Eye (tissue), 1 donor: ENCODE results near the gene NTN1.

Experiments
- DNase-seq: peaks from one replicate; pipeline ENCODE4 v3.0.0-alpha.2; 2015

NTN1 gene

DNA sequence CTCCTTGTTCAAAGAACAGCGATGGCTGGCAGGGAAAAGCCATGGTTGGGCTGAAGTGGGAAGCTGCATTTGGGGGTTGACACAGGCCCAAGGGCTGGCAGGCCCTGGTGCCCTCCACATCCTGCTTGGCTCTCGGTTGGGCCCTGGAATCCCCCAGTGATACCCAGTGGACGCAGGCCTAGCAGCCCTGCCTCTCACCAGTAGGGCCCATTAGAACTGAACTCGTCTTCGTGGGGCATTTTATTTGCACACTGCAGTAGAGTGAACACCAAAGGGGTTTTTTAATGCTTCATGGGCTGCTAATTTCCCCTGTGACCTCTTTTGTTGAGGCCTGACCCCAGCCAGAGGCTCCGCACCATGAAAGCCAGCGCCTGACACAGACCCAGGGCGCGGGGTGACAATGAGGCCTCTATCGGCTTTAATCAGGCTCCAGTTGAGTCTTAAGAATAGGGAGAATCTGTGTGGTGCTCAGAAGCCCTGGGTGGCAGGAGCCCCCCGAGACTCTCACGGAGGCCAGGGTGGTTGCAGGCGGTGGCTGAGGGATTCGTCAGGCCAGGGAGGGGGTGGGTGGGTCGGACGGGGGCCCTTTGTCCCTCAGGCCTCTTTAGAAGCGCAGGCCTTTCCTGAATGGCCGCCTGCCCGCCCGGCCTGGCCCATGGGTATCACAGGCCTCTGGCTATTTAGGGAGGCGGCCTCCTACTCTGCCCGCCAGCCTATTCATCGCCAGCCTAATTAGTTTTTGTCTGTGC lies 199.3 kb downstream of the NTN1 start:
- peak; percentile 87 for DNase-seq

DNA sequence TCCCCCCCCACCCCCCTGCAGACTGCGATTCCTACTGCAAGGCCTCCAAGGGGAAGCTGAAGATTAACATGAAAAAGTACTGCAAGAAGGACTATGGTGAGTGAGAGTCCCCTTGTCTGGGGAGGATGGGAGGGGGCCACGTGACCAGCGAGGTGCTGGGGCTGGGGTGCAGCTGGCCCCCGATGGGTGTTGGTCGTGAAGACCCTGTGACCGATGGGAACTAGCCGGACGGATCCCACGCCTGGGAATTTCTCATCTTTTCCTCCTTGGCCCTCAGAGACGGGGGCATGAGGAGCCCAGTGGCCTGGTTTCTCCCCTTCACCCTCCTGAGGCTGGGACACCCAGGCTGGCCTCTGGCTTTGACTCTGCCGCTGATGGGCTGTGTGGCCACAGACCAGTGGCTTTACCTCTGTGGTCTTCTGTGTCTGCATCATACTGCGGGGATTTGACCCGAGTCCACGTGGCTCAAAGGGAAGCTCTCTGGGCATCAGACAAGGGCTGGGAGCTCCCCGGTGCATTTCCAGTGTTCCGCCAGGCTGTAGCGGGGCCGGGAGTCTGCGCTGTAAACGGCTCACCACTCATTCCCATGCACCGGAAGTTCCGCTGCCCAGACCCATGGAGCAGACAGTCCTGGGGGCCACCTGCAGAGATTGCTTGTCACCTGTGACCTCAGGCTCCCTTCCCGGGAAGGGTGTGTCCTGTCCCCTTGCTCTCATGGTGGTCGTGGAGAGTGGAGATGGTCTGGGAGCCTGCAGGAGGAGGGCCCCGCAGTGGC lies 200.0 kb downstream of the NTN1 start:
- no peak for DNase-seq

DNA sequence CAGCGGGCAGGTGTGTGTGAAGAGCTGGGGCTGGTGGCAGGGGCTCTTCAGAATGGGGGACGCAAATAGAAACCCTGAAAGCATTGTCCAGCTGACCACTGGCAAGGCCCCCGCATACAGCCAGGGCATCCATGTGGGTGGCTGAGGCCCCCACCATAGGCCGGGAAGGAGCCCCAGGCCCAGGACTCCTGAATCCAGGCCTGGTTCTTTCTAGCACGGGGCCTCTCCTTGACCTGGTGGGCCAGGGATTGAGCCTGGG lies 200.5 kb downstream of the NTN1 start:
- no peak for DNase-seq

- no peak for DNase-seq
These were observed 202.2 kb downstream of the NTN1 start for GRCh38 chr17:9223531-9223930.

DNA sequence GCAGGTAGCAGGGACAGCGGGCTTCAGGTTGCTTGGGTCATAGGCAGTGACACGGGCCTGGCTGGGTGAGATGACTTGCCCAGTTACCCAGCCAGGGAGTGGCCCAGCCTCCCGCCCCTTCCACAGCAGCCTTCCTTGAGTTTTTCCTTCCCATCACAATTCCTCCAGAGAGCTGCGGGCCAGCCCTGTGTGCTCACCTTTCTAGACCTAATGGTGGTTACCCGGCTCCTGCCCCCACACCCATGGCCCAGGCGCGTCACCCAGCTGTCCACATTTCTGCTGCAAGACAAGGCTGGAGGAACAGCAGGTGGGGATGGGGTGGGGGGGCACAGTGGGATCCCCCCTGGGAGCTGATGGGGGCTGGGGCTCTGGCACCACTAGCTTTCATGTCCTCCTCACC lies 203.2 kb downstream of the NTN1 start:
- DNase-seq: no peak

GRCh38 chr17:9225305-9226101 lies 204.2 kb downstream of the NTN1 start:
- DNase-seq: peak; percentile 93

DNA sequence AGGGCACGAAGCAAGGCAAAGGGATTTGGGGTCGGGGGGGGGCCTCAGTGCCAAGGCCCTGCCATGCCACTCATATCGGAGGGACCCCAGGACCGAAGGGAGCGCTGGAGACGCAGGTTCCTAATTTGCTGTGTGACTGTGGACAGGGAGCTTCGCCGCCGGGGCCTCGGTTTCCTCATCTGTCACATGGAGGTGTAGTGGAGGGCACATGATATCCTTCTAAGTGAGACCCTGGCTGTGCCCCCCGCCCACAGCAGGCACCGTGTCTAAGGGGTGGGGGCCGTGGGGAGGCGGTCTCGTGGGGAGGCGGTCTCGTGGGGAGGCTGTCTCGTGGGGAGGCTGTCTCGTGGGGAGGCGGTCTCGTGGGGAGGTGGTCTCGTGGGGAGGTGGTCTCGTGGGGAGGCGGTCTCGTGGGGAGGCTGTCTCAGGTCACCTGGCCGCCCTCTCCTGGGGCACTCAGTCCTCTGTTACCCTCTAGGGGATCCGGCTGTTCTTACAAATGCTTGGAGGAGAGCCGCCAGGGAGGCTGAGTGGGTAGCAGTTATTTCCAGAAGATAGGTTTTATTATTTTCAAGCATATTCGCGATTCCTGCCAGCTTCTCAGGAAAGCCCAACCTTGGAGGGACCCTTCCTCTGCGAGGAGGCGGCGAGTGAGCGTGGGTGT lies 205.0 kb downstream of the NTN1 start:
- DNase-seq: no peak

DNA sequence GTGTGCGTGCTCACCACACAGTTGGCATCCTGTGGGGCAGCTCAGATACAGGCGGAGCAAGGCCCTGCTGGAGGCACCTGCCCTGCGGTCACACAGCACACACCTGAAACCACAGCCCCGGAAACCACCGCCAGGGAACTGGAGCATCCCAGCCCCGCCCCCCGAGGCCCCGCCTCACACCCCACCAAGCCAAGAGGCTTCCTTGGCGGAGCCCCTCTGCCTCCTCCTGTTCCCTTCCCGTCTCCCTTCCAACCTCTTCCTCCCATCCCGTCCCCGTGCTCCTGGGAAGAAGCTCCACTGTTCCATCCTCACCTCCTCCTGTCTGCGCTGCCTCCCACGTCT lies 205.5 kb downstream of the NTN1 start:
- DNase-seq: no peak

- no peak for DNase-seq
These were observed 206.6 kb downstream of the NTN1 start for GRCh38 chr17:9227819-9228407.

DNA sequence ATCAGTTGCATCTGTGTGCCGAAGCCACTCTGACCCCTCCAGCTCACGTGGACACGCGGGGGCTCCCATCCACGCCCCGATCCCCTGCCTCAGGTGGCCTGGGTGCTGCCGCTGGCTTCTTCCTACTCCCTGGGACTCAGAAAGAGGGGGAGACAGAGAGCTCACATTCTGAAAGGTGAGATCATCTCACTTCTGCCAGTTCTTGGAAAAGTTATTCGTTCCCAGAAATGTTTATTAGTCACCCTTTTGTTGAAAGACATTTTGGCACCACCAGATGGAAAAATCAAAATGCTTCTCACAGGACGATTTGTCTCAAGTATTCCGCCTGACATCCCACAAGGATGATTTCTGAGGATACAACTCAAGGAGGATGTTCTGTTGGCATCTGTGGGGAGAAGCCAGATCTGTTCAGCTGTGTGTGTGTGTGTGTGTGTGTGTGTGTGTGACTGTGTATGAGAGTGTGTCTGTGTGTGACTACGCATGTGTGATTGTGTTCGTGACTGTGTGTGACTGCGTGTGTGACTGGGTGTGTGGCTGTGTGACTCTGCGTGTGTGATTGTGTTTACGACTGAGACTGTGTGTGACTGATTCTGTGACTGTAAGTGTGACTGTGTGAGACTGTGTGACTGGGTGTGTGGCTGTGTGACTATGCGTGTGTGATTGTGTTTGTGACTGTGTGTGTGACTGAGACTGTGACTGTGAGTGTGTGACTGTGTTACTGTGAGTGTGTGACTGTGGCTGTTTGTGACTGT lies 207.3 kb downstream of the NTN1 start:
- DNase-seq: no peak

GRCh38 chr17:9229160-9229825 lies 208.0 kb downstream of the NTN1 start:
- no peak for DNase-seq

DNA sequence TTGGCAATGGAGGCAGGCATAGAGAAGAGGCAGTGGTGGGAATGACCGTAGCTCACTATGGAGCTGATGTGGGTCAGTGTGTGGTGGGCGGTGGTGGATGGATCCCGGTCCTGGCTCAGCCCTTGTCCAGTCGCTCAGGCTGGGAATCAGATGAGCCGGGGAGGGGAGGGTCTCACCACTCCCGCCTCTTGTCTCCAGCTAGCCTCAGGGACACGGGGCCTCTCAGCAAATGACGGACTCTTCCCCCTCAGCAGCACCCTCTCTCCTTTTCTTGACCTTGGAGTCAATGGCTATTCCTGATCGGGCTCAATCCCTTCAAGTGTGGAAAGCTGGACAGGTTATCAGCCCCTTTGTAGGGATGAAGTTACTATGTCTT lies 208.5 kb downstream of the NTN1 start:
- no peak for DNase-seq

DNA sequence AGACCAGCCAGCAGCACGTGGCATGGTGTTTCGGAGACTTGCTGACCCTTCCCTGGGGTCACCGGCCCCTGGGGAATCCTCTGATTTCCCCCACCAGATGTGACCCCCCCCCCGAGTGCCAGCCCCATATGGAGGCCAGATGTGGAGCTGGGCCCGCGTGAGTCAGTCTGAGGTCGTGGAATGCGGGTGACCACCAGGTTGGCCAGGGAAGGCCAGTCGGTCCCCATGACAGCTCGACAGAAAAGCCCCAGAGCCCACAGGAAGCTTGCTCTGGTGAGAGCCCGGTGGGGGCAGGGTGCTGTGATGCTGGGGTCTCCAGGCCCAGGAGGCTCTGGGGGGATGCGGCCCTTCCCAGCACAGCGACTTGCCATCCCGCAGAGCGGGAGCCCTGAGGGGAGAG lies 209.0 kb downstream of the NTN1 start:
- no peak for DNase-seq

DNA sequence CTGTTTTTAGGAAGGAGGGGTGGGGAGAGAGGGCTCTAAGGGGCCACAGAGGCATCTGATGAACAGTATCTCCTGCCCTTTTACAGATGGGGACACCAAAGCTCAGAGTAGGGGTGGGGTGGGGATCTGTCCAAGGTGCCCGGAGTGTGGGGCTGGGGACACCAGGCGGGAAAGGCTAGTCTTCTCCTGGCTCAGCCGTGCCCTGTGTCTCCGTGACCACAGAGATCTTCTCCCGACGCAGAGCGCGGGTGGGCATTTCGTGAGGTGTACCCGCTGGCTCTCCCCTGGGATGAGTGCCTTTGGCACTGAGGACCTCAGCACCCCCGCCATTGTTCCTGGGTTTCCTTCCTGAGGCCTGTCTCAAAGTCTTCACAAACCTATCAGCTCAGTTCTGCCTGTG lies 209.6 kb downstream of the NTN1 start:
- DNase-seq: no peak

GRCh38 chr17:9231449-9232154 lies 210.3 kb downstream of the NTN1 start:
- no peak for DNase-seq

DNA sequence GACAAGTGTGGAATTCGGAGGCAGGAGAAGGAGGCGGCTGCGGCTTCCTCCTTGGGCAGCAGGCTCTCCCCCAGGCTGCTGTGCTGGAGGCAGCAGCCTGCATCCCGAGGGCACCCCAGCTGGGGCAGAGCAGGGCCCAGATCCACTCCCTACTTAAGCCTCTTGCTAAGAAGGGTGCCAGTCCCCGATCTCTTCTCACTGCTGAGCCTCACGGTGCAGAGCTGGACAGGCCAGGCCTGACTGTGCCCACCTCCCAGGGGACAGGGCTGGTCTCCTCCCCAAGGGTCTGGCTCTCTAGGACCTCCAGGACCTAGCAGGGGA lies 210.8 kb downstream of the NTN1 start:
- no peak for DNase-seq

DNA sequence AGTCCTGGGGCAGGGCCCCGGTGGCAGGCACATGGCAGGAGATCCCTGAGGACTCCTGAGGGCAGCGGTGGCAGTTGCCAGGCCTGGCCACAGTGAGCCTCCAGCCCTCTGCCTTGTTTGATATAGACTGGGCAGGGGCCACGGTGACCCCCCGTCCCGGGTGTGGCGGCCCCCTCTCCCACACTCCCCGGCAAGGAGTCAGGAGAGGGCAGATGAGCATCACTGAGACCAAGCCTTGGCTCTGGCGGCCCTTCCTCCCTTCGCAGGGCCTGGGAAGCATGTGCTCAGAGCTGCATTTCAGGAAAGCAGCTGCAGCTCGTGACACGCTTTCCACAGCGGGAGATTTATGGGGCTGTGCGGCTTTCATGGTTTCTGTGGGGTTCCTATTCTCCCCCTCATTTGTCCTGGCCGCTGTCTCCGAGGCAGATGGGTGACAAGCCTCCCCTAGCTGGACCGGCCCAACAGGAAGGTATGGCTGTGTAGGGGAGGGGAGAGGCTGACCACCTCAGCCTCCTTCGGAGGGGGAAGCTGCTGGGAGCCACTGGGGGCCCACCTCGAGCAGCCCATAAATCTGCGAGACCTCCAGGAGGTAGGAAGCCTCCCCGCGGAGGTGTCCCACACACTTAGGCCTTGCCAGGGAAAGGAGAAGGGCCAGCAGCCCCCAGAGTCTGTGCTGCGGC lies 211.4 kb downstream of the NTN1 start:
- no peak for DNase-seq

- no peak for DNase-seq
These were observed 211.9 kb downstream of the NTN1 start for GRCh38 chr17:9233271-9233599.

DNA sequence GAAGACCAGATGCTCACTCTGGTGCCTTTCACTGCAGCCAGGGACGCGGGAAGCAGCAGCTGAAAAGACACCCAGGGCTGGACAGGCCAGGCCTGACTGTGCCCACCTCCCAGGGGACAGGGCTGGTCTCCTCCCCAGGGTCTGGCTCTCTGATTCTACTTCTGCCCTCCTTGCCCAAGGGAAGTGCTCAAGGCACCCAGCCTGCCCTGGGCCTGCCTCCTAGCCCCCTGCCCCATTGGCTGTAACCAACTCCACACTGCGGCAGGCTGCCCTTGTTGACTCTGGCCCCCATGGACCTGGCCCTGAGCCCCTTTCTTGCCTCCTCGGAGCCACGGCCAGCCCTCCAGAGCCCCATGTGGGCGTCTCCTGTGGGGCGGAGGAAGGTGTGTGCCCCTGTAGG lies 212.5 kb downstream of the NTN1 start:
- no peak for DNase-seq

GRCh38 chr17:9234389-9234945 lies 213.2 kb downstream of the NTN1 start:
- no peak for DNase-seq

DNA sequence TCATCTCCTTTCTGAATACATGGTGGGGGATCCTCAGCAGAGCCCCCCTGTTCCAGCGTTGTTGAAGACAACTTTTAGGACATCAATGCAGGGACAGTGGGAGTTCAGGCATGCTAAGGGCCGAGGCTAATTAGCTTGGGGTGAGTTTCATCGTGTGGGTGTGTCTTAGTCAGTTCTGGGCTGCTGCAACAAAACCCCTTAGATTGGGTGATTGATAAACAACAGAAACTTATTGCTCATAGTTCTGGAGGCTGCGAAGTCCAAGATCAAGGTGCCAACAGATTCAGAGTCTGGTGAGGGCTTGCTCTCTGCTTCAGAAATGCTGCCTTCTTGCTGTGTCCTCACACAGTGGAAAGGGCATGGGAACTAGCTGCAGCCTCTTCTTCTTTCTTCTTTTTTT lies 214.0 kb downstream of the NTN1 start:
- DNase-seq: no peak
